ENCODE data around the gene SRPX2.

Gene SRPX2

DNA sequence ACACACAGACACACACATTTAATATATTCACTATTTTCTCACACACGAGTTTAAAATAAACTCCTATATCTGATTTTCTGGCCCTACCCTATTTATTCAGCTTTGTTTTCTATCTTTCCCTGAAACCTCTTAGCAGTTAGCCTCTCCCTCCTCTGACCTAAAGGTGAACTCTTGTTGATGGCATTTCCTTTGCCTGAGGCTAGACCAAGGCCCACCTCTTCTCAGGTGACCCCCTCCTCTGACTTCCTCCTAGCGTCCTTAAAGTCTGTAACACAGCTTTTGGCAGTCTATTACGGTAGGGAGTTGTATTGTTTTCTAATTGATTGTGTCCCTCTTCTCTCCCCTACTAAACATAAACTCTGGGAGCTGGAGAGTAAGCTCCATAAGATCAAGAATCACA lies 1.7 kb upstream of the SRPX2 start:
- H3K4me3 ChIP-seq (ENCODE audit: low read length) = no peak overlapping the region
- TF ChIP-seq, protein P1, sequence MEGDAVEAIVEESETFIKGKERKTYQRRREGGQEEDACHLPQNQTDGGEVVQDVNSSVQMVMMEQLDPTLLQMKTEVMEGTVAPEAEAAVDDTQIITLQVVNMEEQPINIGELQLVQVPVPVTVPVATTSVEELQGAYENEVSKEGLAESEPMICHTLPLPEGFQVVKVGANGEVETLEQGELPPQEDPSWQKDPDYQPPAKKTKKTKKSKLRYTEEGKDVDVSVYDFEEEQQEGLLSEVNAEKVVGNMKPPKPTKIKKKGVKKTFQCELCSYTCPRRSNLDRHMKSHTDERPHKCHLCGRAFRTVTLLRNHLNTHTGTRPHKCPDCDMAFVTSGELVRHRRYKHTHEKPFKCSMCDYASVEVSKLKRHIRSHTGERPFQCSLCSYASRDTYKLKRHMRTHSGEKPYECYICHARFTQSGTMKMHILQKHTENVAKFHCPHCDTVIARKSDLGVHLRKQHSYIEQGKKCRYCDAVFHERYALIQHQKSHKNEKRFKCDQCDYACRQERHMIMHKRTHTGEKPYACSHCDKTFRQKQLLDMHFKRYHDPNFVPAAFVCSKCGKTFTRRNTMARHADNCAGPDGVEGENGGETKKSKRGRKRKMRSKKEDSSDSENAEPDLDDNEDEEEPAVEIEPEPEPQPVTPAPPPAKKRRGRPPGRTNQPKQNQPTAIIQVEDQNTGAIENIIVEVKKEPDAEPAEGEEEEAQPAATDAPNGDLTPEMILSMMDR (conservative IDR thresholded peaks at IDR 0.05; ENCODE audit: low read depth, low read length) = no peak
- DNase-seq (ENCODE audit: low read depth) = no peak

DNA sequence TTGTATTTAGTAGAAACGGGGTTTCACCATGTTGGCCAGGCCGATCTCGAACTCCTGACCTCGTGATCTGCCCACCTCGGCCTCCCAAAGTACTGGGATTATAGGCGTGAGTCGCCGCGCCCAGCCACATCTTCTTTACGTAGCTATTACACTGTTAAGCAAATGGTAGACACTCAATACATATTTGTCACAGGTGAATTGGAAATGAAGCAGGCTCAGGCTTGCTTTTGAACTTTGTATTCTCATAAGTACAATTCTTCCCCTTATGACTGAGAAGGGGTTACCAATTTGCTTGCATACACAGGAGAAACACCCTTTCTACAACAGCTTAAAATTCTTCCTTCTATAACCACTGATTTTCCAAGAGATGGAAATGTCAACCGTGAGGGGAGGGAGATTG lies 787 bp upstream of the SRPX2 start:
- TF ChIP-seq, protein P1 (conservative IDR thresholded peaks at IDR 0.05; ENCODE audit: low read depth, low read length) = no peak
- DNase-seq (ENCODE audit: low read depth) = no peak
- no peak overlapping the region for H3K4me3 ChIP-seq (ENCODE audit: low read length)

DNA sequence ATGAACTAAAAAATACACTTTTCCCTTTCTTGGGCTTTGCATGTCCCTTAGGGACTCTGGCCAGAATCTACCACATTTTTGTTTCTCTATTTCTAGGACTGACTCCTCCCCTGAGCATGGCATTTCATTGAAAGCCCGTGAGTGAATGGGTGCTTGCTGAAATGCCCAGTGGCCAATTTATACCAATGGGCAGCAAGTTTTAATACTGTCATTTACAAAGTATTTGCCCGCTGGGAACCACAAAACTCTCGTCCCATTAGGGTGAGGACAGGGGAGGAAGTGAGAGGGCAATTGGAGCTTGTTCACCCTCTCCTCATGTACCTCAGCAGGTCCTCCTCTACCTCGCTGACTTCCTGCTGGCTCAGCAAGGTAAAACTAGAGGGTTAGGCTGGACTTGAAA lies 1.1 kb downstream of the SRPX2 start:
- H3K4me3 ChIP-seq (ENCODE audit: low read length) = no peak overlapping the region
- no peak for DNase-seq (ENCODE audit: low read depth)
- TF ChIP-seq, protein P1 (conservative IDR thresholded peaks at IDR 0.05; ENCODE audit: low read depth, low read length) = no peak

DNA sequence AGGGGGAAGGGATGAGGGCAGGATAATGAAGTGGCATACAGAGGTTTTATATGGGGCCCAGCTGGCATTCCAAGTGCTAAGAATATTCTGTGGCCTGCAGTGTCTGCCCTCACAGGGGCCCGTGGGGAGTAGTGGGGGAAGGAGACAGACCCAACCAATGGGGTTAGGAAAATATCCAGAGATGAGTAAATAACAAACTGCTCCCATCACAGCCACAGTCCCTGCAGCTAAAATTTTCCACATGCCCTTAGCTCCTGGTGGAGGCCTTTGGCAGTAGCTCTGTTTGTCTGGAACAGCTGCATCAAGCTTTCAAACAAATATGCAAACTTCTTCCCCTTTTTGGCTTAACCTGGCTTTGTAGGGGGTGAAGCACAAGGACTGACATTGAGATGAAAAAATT lies 3.1 kb downstream of the SRPX2 start:
- H3K4me3 ChIP-seq (ENCODE audit: low read length) = no peak overlapping the region
- TF ChIP-seq, protein P1 (conservative IDR thresholded peaks at IDR 0.05; ENCODE audit: low read depth, low read length) = no peak
- DNase-seq (ENCODE audit: low read depth) = no peak

DNA sequence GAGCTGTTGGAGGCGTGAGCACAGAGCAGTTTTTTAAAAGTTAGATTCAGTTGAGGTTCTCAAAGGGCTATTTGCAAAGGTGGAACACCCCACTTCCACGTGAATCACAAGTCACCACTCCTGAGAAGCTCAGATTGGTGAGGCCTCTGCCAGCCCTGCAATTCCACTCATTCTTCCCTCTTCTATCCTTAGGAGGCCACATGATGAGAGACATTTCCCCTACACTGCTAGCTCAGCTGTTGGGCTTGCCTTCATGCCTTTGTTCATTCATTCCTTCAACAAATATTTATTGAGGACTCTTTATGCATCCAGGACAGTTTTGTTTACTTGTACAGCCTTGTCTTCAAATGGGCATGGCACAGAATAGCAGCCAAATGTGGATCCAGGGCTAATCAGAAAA lies 3.7 kb downstream of the SRPX2 start:
- TF ChIP-seq, protein P1 (conservative IDR thresholded peaks at IDR 0.05; ENCODE audit: low read depth, low read length) = no peak
- no peak overlapping the region for H3K4me3 ChIP-seq (ENCODE audit: low read length)
- DNase-seq (ENCODE audit: low read depth) = no peak

DNA sequence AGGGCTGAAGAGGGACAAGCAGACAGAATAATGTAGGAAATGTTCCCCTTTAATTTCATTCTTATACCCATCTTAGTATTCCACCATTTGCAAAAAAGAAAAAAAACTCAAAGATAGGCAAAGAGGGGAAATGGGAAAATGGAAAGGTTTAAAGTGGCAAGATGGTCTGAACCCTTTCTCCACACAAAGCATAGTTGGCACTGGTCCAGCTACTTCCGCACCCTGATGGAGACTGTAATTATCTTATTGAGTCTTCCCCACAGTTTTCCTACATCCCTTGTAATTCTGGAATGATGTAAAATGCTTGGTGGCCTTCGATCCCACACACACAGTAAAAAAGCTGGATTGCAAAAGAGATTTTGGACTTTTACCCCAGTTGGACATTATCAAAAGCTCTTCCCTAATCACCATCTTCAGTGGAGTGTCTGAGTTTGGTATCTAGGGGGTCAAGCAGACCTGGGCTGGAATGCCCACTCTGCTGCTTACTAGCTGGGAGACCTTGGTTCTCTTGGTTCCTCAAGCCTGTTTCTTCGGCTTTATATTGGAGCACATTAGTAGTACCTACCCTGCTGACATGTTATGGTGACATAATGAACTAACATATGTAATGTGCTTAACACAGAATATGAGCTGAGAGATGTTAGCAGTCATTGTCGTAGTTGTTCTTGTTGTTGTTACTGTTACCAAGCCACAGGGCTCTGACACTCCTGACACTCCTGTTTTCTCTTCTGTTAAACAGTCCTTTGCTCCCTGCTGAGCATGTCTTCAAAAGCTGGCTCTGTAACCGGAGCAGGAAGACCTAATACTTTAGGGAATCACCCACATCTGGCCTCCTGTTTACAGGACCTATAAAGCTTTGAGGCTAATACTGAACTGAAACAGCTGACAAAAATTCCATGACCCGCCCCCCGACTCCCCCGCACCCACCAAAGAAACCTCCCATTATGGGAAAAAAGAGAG lies 4.7 kb downstream of the SRPX2 start:
- DNase-seq (ENCODE audit: low read depth) = no peak

More for the DNA sequence above, 4.7 kb downstream of the SRPX2 start:
- no peak overlapping the region for H3K4me3 ChIP-seq (ENCODE audit: low read length)
- TF ChIP-seq, protein P1 (conservative IDR thresholded peaks at IDR 0.05; ENCODE audit: low read depth, low read length) = no peak
